Neural crest cell (in vitro differentiated cells): Measurements from ENCODE around the gene NSL1. TPM values are rescaled to one million over a fixed set of nuclear protein-coding genes. Genes with fewer than 3 reads are reported as not detected.

ENCODE experiments used
- DNase-seq: peaks from one replicate; pipeline ENCODE4 v3.0.0; 2021; ENCODE audit warnings: low read depth, mixed read lengths, low spot score
- H3K27ac Mint-ChIP-seq: one replicate; pipeline ENCODE4 v1.8.0; 2021; ENCODE audit warnings: mild to moderate bottlenecking, mixed read lengths; ENCODE audit not compliant: unreplicated experiment
- H3K27me3 Mint-ChIP-seq: 2 replicates; pipeline ENCODE4 v1.8.0; 2021; ENCODE audit warnings: low read depth, mild to moderate bottlenecking, mixed read lengths
- H3K36me3 Mint-ChIP-seq: 2 replicates; pipeline ENCODE4 v1.8.0; 2021; ENCODE audit warnings: low read depth, mild to moderate bottlenecking, mixed read lengths
- H3K4me1 Mint-ChIP-seq: 2 replicates; pipeline ENCODE4 v1.8.0; 2021; ENCODE audit warnings: mixed read lengths
- H3K4me3 Mint-ChIP-seq: one replicate; pipeline ENCODE4 v1.8.0; 2021; ENCODE audit warnings: mild to moderate bottlenecking, mixed read lengths
- H3K9me3 Mint-ChIP-seq: 2 replicates; pipeline ENCODE4 v1.8.0; 2021; ENCODE audit warnings: mixed read lengths
- total RNA-seq: library from RNA; stranded (reverse); gene quantifications from 2 replicates; pipeline ENCODE4 v1.2.1, GENCODE V29; 2021
- TF ChIP-seq, protein P1 (sequence below): fragments of 200-600 bp; sonication (generic); conservative IDR thresholded peaks from 2 replicates; pipeline ENCODE4 v1.5.0; 2021; ENCODE audit warnings: antibody characterized with exemption, mild to moderate bottlenecking

The NSL1 gene
- total RNA-seq, 1 donor from 2014 or later, result 63.0 TPM

GRCh38 chr1:212754193-212754592 is 37.4 kb downstream of the NSL1 start:
- no peak for DNase-seq
- H3K4me1 Mint-ChIP-seq, result peaks cover 8% of the 10 kb centered on the region
- no peak overlapping the region for H3K27ac Mint-ChIP-seq
- no peaks in the 10 kb centered on the region for H3K9me3 Mint-ChIP-seq
- H3K36me3 Mint-ChIP-seq, result peaks cover 3% of the 10 kb centered on the region
- H3K27me3 Mint-ChIP-seq, result no peaks in the 10 kb centered on the region
- TF ChIP-seq, protein P1, sequence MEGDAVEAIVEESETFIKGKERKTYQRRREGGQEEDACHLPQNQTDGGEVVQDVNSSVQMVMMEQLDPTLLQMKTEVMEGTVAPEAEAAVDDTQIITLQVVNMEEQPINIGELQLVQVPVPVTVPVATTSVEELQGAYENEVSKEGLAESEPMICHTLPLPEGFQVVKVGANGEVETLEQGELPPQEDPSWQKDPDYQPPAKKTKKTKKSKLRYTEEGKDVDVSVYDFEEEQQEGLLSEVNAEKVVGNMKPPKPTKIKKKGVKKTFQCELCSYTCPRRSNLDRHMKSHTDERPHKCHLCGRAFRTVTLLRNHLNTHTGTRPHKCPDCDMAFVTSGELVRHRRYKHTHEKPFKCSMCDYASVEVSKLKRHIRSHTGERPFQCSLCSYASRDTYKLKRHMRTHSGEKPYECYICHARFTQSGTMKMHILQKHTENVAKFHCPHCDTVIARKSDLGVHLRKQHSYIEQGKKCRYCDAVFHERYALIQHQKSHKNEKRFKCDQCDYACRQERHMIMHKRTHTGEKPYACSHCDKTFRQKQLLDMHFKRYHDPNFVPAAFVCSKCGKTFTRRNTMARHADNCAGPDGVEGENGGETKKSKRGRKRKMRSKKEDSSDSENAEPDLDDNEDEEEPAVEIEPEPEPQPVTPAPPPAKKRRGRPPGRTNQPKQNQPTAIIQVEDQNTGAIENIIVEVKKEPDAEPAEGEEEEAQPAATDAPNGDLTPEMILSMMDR, result no peak
- H3K4me3 Mint-ChIP-seq, result no peak overlapping the region

GRCh38 chr1:212753749-212754148 is 37.8 kb downstream of the NSL1 start:
- DNase-seq, result no peak
- Mint-ChIP-seq H3K4me3 (no peak overlapping the region), H3K27ac (no peak overlapping the region), H3K27me3 (no peaks in the 10 kb centered on the region), H3K9me3 (no peaks in the 10 kb centered on the region), H3K4me1 (peaks cover 8% of the 10 kb centered on the region), H3K36me3 (peaks cover 3% of the 10 kb centered on the region)
- TF ChIP-seq, protein P1, result no peak

GRCh38 chr1:212752934-212753497 is 38.6 kb downstream of the NSL1 start:
- H3K36me3 Mint-ChIP-seq, result peaks cover 3% of the 10 kb centered on the region
- no peak overlapping the region for H3K27ac Mint-ChIP-seq
- TF ChIP-seq, protein P1, result no peak
- H3K4me1 Mint-ChIP-seq, result peaks cover 8% of the 10 kb centered on the region
- no peak overlapping the region for H3K4me3 Mint-ChIP-seq
- no peaks in the 10 kb centered on the region for H3K27me3 Mint-ChIP-seq
- DNase-seq, result no peak
- H3K9me3 Mint-ChIP-seq, result no peaks in the 10 kb centered on the region

- peaks cover 3% of the 10 kb centered on the region for H3K36me3 Mint-ChIP-seq
Measured at GRCh38 chr1:212752252-212752933, 39.2 kb downstream of the NSL1 start.

DNA sequence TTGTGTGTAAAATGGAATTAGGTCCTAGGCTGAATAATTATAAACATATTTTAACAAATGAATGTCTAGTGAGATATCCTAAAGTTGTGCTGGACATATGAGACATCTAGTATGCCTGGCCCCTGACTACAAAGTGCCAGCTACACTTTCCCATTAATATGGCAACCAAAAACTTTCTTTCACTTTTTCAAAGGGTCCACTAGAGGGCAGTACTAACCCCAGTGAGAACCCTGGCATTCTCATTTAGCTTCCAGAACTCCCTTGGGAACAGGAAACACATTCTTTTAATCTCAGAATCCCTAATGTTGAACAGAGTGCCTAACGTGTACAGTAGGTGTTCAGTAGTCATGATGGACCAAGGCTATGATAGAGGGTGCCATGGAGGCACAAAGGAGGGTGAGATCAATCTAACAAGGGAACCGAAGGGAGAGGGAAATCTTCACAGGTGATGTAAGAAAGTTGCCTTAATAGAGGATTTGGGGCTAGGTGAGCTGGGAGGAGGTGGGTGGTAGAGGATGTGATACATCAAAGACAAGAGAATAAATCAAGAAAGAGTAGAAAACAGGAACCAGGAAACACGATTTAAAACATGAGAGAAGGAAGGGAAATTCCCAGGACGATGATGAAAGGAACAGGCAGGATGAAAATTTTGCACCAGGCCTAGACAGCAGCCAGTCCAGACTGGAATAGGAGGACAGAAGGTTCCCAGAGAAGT is 41.6 kb downstream of the NSL1 start:
- Mint-ChIP-seq H3K27ac (no peak overlapping the region), H3K36me3 (peaks cover 10% of the 10 kb centered on the region), H3K27me3 (no peaks in the 10 kb centered on the region), H3K4me3 (no peak overlapping the region), H3K4me1 (peaks cover 8% of the 10 kb centered on the region), H3K9me3 (peaks cover 3% of the 10 kb centered on the region)
- TF ChIP-seq, protein P1, result peak; percentile 86
- DNase-seq, result no peak

More at GRCh38 chr1:212752252-212752933, 39.2 kb downstream of the NSL1 start:
- TF ChIP-seq, protein P1, result no peak
- Mint-ChIP-seq H3K9me3 (no peaks in the 10 kb centered on the region), H3K4me3 (no peak overlapping the region), H3K27ac (no peak overlapping the region), H3K27me3 (no peaks in the 10 kb centered on the region), H3K4me1 (peaks cover 8% of the 10 kb centered on the region)
- DNase-seq, result no peak
